HG03066 (cell line): ENCODE results near the gene PRG3.

Experiments used
- ATAC-seq: cut with Tn5 transposase; IDR thresholded peaks from one replicate; pipeline ENCODE4 v1.9.1; 2021; ENCODE audit warnings: low read depth; ENCODE audit not compliant: unreplicated experiment

Gene PRG3

GRCh38 chr11:57391539-57391938, 10.6 kb upstream of the PRG3 start:
- ATAC-seq: no peak

GRCh38 chr11:57391111-57391510, 10.2 kb upstream of the PRG3 start:
- ATAC-seq: no peak

GRCh38 chr11:57390535-57390934, 9.6 kb upstream of the PRG3 start, which contains the start of gene PRG2:
Gene PRG2 (minus strand): TSS chr11:57390650. CDS start chr11:57389944, 706 bp downstream.
- ATAC-seq: no peak

GRCh38 chr11:57387289-57388030, 6.5 kb upstream of the PRG3 start:
- ATAC-seq: no peak

GRCh38 chr11:57386178-57386940, 5.4 kb upstream of the PRG3 start:
- no peak for ATAC-seq

GRCh38 chr11:57379732-57380131, 1.2 kb downstream of the PRG3 start:
- no peak for ATAC-seq

- ATAC-seq: no peak
These were observed 2.8 kb downstream of the PRG3 start for GRCh38 chr11:57378186-57378585.

GRCh38 chr11:57377107-57377506, 3.8 kb downstream of the PRG3 start:
- ATAC-seq: no peak

- no peak for ATAC-seq
These were observed 4.6 kb downstream of the PRG3 start for GRCh38 chr11:57376095-57377090.

GRCh38 chr11:57375490-57375889, 5.5 kb downstream of the PRG3 start:
- ATAC-seq: no peak

- no peak for ATAC-seq
These were observed 6.0 kb downstream of the PRG3 start for GRCh38 chr11:57374966-57375365.

GRCh38 chr11:57373146-57373545, 7.8 kb downstream of the PRG3 start:
- no peak for ATAC-seq

- no peak for ATAC-seq
These were observed 10.0 kb downstream of the PRG3 start for GRCh38 chr11:57370941-57371340.

- ATAC-seq: no peak
These were observed 10.7 kb downstream of the PRG3 start for GRCh38 chr11:57370251-57370650.

- ATAC-seq: no peak
These were observed 12.1 kb downstream of the PRG3 start for GRCh38 chr11:57368845-57369232.

- ATAC-seq: no peak
These were observed 12.7 kb downstream of the PRG3 start for GRCh38 chr11:57368106-57368844.

- ATAC-seq: no peak
These were observed 15.9 kb downstream of the PRG3 start for GRCh38 chr11:57364851-57365660.

- ATAC-seq: no peak
These were observed 17.5 kb downstream of the PRG3 start for GRCh38 chr11:57363131-57364080.
